ENCODE results near the gene GORASP2. TPM values are rescaled to one million over a fixed set of nuclear protein-coding genes. Genes with fewer than 3 reads are reported as not detected.

The GORASP2 gene
- total and polyA plus RNA-seq, 2 experiments from 2014 or later, result 44.5 to 45.2 TPM

GRCh38 chr2:170892391-170892951, 36.6 kb upstream of the GORASP2 start:
- no peak for ATAC-seq
- no peak overlapping the region for H3K27ac ChIP-seq (ENCODE audit: low read depth)
- TF ChIP-seq EZH2phosphoT487 (IDR thresholded peaks at IDR 0.05; ENCODE audit: unreplicated experiment) (no peak), CTCF (conservative IDR thresholded peaks at IDR 0.05; ENCODE audit: low read depth in 2 of 2) (peak; percentile 20 to 39; a peak in 2 of 4 replicates)
- H3K27me3 ChIP-seq (ENCODE audit: insufficient read depth), result no peaks in the 10 kb centered on the region
- H3K79me2 ChIP-seq (replicated peaks; ENCODE audit: insufficient read depth), result no peaks in the 10 kb centered on the region
- H3K4me1 ChIP-seq (ENCODE audit: insufficient read depth), result peaks cover 12% of the 10 kb centered on the region
- no peaks in the 10 kb centered on the region for H3K9me2 ChIP-seq (ENCODE audit: insufficient read depth)
- no peaks in the 10 kb centered on the region for H3K9me3 Mint-ChIP-seq
- no peak for DNase-seq (ENCODE audit: low spot score)
- H3F3A ChIP-seq (replicated peaks; ENCODE audit: low read depth), result no peaks in the 10 kb centered on the region
- no peak overlapping the region for H3K27ac Mint-ChIP-seq
- H3K4me2 ChIP-seq, result no peak overlapping the region
- H3K4me3 ChIP-seq, result no peak overlapping the region
- no peak overlapping the region for H3K4me3 Mint-ChIP-seq
- peak overlapping the region; percentile 34; the same call in 1 of the 2 replicates for H2AFZ ChIP-seq
- H3K27me3 Mint-ChIP-seq (ENCODE audit: insufficient read depth, low read depth, poor library complexity), result no peaks in the 10 kb centered on the region
- H3K4me1 Mint-ChIP-seq, result peaks cover 15% of the 10 kb centered on the region
- H3K36me3 Mint-ChIP-seq (ENCODE audit: low read depth), result no peaks in the 10 kb centered on the region
- H4K20me1 ChIP-seq (replicated peaks; ENCODE audit: insufficient read depth), result no peaks in the 10 kb centered on the region
- no peaks in the 10 kb centered on the region for H3K36me3 ChIP-seq (ENCODE audit: insufficient read depth)

- Histone ChIP-seq H3K4me3 (no peak overlapping the region), H3F3A (replicated peaks; ENCODE audit: low read depth) (no peaks in the 10 kb centered on the region), H3K79me2 (replicated peaks; ENCODE audit: insufficient read depth) (no peaks in the 10 kb centered on the region), H2AFZ (no peak overlapping the region), H3K27ac (ENCODE audit: low read depth) (no peak overlapping the region), H3K4me1 (ENCODE audit: insufficient read depth) (peaks cover 12% of the 10 kb centered on the region), H3K9me2 (ENCODE audit: insufficient read depth) (0 out of 2 replicates have a peak, but pooled peaks cover 3% of the 10 kb centered on the region), H3K4me2 (no peak overlapping the region), H4K20me1 (replicated peaks; ENCODE audit: insufficient read depth) (no peaks in the 10 kb centered on the region), H3K27me3 (ENCODE audit: insufficient read depth) (no peaks in the 10 kb centered on the region), H3K36me3 (ENCODE audit: insufficient read depth) (no peaks in the 10 kb centered on the region)
- no peaks in the 10 kb centered on the region for H3K27me3 Mint-ChIP-seq (ENCODE audit: insufficient read depth, low read depth, poor library complexity)
- ATAC-seq, result no peak
- H3K4me3 Mint-ChIP-seq, result no peak overlapping the region
- no peaks in the 10 kb centered on the region for H3K36me3 Mint-ChIP-seq (ENCODE audit: low read depth)
- no peak overlapping the region for H3K27ac Mint-ChIP-seq
- peaks cover 12% of the 10 kb centered on the region for H3K4me1 Mint-ChIP-seq
- no peaks in the 10 kb centered on the region for H3K9me3 Mint-ChIP-seq
- no peak for DNase-seq (ENCODE audit: low spot score)
- TF ChIP-seq EZH2 (IDR thresholded peaks at IDR 0.05; ENCODE audit: low read depth, unreplicated experiment), result no peak
- TF ChIP-seq EZH2phosphoT487 (IDR thresholded peaks at IDR 0.05; ENCODE audit: unreplicated experiment), result no peak
- no peak for TF ChIP-seq ZNF331 (CRISPR knock-in tag; IDR thresholded peaks at IDR 0.05; ENCODE audit: low read depth)
- TF ChIP-seq ZNF114 (CRISPR knock-in tag; IDR thresholded peaks at IDR 0.05), result no peak
- TF ChIP-seq REST (IDR thresholded peaks at IDR 0.05; ENCODE audit: unreplicated experiment), result no peak
- TF ChIP-seq CTCF (conservative IDR thresholded peaks at IDR 0.05; ENCODE audit: low read depth in 2 of 2), result no peak
Measured at GRCh38 chr2:170895023-170895757, 33.9 kb upstream of the GORASP2 start.
